ENCODE measurements around the gene PRKCD. TPM values are rescaled to one million over a fixed set of nuclear protein-coding genes. Genes with fewer than 3 reads are reported as not detected.
A peak's percentile ranks its signal among the peaks of the same experiment; 100 is the strongest.

Gene PRKCD
- total RNA-seq, 1 donor from 2014 or later: 17.1 TPM

- Mint-ChIP-seq H3K9me3 (ENCODE audit: low read depth) (no peaks in the 10 kb centered on the region), H3K36me3 (ENCODE audit: low read depth) (peaks cover 18% of the 10 kb centered on the region), H3K4me3 (ENCODE audit: unreplicated experiment) (no peak overlapping the region), H3K27me3 (ENCODE audit: low read depth) (no peaks in the 10 kb centered on the region), H3K4me1 (ENCODE audit: low read depth) (peaks cover 21% of the 10 kb centered on the region), H3K27ac (ENCODE audit: unreplicated experiment) (no peak overlapping the region)
- DNase-seq (ENCODE audit: low spot score): peak; percentile 66
- no peak for TF ChIP-seq CTCF (IDR thresholded peaks at IDR 0.05)
These were observed 27.7 kb downstream of the PRKCD start for GRCh38 chr3:53188720-53189119.

- no peak for TF ChIP-seq CTCF (IDR thresholded peaks at IDR 0.05)
- Mint-ChIP-seq H3K27ac (ENCODE audit: unreplicated experiment) (no peak overlapping the region), H3K27me3 (ENCODE audit: low read depth) (no peaks in the 10 kb centered on the region), H3K36me3 (ENCODE audit: low read depth) (peaks cover 17% of the 10 kb centered on the region), H3K9me3 (ENCODE audit: low read depth) (no peaks in the 10 kb centered on the region), H3K4me1 (ENCODE audit: low read depth) (peaks cover 27% of the 10 kb centered on the region), H3K4me3 (ENCODE audit: unreplicated experiment) (no peak overlapping the region)
- DNase-seq (ENCODE audit: low spot score): no peak
These were observed 28.3 kb downstream of the PRKCD start for GRCh38 chr3:53189276-53189675.

GRCh38 chr3:53190659-53191058, 29.6 kb downstream of the PRKCD start:
- H3K27me3 Mint-ChIP-seq (ENCODE audit: low read depth): no peaks in the 10 kb centered on the region
- H3K9me3 Mint-ChIP-seq (ENCODE audit: low read depth): no peaks in the 10 kb centered on the region
- DNase-seq (ENCODE audit: low spot score): peak; percentile 20
- TF ChIP-seq CTCF (IDR thresholded peaks at IDR 0.05): no peak
- no peak overlapping the region for H3K27ac Mint-ChIP-seq (ENCODE audit: unreplicated experiment)
- peaks cover 14% of the 10 kb centered on the region for H3K36me3 Mint-ChIP-seq (ENCODE audit: low read depth)
- no peak overlapping the region for H3K4me3 Mint-ChIP-seq (ENCODE audit: unreplicated experiment)
- H3K4me1 Mint-ChIP-seq (ENCODE audit: low read depth): peaks cover 39% of the 10 kb centered on the region

GRCh38 chr3:53191836-53192480, 30.9 kb downstream of the PRKCD start:
- no peaks in the 10 kb centered on the region for H3K27me3 Mint-ChIP-seq (ENCODE audit: low read depth)
- H3K36me3 Mint-ChIP-seq (ENCODE audit: low read depth): peaks cover 10% of the 10 kb centered on the region
- no peak overlapping the region for H3K4me3 Mint-ChIP-seq (ENCODE audit: unreplicated experiment)
- peaks cover 40% of the 10 kb centered on the region for H3K4me1 Mint-ChIP-seq (ENCODE audit: low read depth)
- TF ChIP-seq CTCF (IDR thresholded peaks at IDR 0.05): no peak
- no peaks in the 10 kb centered on the region for H3K9me3 Mint-ChIP-seq (ENCODE audit: low read depth)
- no peak overlapping the region for H3K27ac Mint-ChIP-seq (ENCODE audit: unreplicated experiment)
- DNase-seq (ENCODE audit: low spot score): peak; percentile 70

GRCh38 chr3:53192608-53193007, 31.6 kb downstream of the PRKCD start:
- peak; percentile 28 for DNase-seq (ENCODE audit: low spot score)
- no peak overlapping the region for H3K4me3 Mint-ChIP-seq (ENCODE audit: unreplicated experiment)
- peaks cover 6% of the 10 kb centered on the region for H3K36me3 Mint-ChIP-seq (ENCODE audit: low read depth)
- no peak overlapping the region for H3K27ac Mint-ChIP-seq (ENCODE audit: unreplicated experiment)
- TF ChIP-seq CTCF (IDR thresholded peaks at IDR 0.05): no peak
- no peaks in the 10 kb centered on the region for H3K27me3 Mint-ChIP-seq (ENCODE audit: low read depth)
- no peaks in the 10 kb centered on the region for H3K9me3 Mint-ChIP-seq (ENCODE audit: low read depth)
- peaks cover 34% of the 10 kb centered on the region for H3K4me1 Mint-ChIP-seq (ENCODE audit: low read depth)

Data from chondrocyte (in vitro differentiated cells).